HAP-1 (cell line): ENCODE measurements around the gene RAB3A.

Source experiments
- DNase-seq, 2 experiments: peaks; one replicate each; pipeline ENCODE4 v3.0.0-alpha.2; 2016 to 2020; ENCODE audit warnings: low spot score in 2 of 2
- H3K27me3 ChIP-seq: fragments of 250-450 bp; sonication (Bioruptor Pico); 2 replicates; pipeline ENCODE4 v1.5.1; 2020; ENCODE audit warnings: low read depth, mild to moderate bottlenecking, moderate library complexity
- H3K36me3 ChIP-seq: fragments of 250-450 bp; sonication (Bioruptor Pico); replicated peaks from 2 replicates; pipeline ENCODE4 v1.5.1; 2020; ENCODE audit warnings: mild to moderate bottlenecking
- H3K4me1 ChIP-seq: fragments of 250-450 bp; sonication (Bioruptor Pico); 2 replicates; pipeline ENCODE4 v1.5.1; 2020; ENCODE audit warnings: mild to moderate bottlenecking
- H3K4me3 ChIP-seq: fragments of 250-450 bp; sonication (Bioruptor Pico); 2 replicates; pipeline ENCODE4 v1.5.1; 2020; ENCODE audit warnings: mild to moderate bottlenecking, moderate library complexity
- H3K9me3 ChIP-seq: fragments of 250-450 bp; sonication (Bioruptor Pico); 2 replicates; pipeline ENCODE4 v1.5.1; 2020; ENCODE audit warnings: mild to moderate bottlenecking, moderate library complexity
- in situ Hi-C: fragments of 300-500 bp; cut with MboI; formaldehyde crosslinking; loops from 3 replicates; pipeline ENCODE4 v1.14.3; 2020; ENCODE audit warnings: low sequenced_read_pairs, inconsistent platforms, mixed read lengths

RAB3A gene

DNA sequence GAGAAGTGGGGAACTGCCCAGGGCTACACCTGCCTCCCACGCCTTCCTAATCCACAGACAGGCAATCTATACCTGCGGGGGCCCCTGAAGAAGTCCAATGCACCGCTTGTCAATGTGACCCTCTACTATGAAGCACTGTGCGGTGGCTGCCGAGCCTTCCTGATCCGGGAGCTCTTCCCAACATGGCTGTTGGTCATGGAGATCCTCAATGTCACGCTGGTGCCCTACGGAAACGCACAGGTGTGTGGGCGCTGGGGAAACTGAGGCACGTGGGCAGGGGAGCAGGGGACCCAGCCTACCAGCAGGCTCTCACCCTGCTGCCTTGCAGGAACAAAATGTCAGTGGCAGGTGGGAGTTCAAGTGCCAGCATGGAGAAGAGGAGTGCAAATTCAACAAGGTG lies 28.9 kb downstream of the RAB3A start:
- no peaks in the 10 kb centered on the region for H3K27me3 ChIP-seq
- no peak for DNase-seq
- H3K4me3 ChIP-seq = peak overlapping the region; percentile 57
- peaks cover 21% of the 10 kb centered on the region for H3K36me3 ChIP-seq
- H3K9me3 ChIP-seq = no peaks in the 10 kb centered on the region
- in situ Hi-C loops = no loop called here
- H3K4me1 ChIP-seq = peaks cover 9% of the 10 kb centered on the region

DNA sequence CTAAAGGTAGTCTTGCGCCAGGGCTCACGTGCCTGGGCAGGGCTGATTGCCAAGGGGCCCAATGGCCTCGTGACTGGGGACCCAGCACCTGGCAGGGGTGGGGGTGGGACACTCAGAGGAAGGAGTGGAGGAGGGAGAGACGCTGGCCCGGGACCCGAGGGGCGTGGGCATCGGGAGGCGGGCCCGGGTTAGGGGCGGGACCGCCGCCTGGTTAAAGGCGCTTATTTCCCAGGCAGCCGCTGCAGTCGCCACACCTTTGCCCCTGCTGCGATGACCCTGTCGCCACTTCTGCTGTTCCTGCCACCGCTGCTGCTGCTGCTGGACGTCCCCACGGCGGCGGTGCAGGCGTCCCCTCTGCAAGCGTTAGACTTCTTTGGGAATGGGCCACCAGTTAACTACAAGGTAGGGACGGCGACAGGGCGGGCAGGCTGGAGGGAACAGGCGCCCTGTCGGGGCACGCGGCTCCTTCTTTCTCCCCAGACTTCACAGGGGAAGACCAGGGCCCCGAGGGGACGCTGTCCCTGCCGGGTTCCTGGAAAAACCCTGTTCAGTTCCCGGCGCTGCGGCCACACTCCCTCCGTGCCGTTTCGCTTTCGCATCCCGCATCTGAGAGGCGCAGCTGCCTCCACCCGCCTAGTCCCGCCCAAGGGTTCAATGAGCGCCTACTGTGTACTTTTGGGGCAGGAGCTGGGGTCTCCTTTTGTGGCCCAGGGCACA lies 30.1 kb downstream of the RAB3A start, which contains the start of gene IFI30:
IFI30 (plus strand) TSS at position 242 of the 717 bp plus-strand sequence; CDS start at position 271, 29 bp downstream.
- in situ Hi-C loops = no loop called here
- Histone ChIP-seq H3K4me1 (peaks cover 9% of the 10 kb centered on the region), H3K9me3 (no peaks in the 10 kb centered on the region), H3K36me3 (peaks cover 19% of the 10 kb centered on the region), H3K27me3 (no peaks in the 10 kb centered on the region), H3K4me3 (peak within 1 kb of the TSS; percentile 57)
- DNase-seq = peak; percentile 71 to 88

DNA sequence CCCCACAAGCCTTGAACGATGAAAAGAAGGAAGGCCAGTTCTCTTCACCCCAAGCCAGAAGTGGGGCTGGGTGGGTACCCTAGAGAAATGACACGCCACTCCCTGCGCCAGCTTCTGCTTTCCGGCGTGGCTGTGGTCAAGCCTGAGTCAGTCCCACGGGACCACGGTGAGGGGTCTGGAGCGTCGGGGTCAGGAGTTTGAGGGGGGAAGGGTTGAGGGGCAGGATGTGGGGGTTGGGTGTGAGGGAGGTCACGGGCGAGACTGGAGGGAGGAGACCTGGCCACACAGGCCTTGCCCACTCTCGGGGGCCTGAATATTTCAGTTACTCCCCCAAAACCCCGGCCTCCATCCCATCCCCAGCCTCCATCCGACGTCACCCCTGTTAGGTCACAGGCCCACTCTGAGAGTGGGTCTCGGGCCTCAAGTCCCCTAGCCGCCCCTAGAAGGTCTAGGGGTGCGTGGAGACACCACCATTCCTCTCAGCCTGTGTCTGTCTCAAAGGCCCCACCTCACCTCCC lies 30.7 kb downstream of the RAB3A start:
- H3K27me3 ChIP-seq = no peaks in the 10 kb centered on the region
- H3K9me3 ChIP-seq = no peaks in the 10 kb centered on the region
- no peak overlapping the region; the same call in 1 of the 2 replicates for H3K4me3 ChIP-seq
- peaks cover 9% of the 10 kb centered on the region for H3K4me1 ChIP-seq
- DNase-seq = no peak
- in situ Hi-C loops = no loop called here
- peaks cover 23% of the 10 kb centered on the region for H3K36me3 ChIP-seq

DNA sequence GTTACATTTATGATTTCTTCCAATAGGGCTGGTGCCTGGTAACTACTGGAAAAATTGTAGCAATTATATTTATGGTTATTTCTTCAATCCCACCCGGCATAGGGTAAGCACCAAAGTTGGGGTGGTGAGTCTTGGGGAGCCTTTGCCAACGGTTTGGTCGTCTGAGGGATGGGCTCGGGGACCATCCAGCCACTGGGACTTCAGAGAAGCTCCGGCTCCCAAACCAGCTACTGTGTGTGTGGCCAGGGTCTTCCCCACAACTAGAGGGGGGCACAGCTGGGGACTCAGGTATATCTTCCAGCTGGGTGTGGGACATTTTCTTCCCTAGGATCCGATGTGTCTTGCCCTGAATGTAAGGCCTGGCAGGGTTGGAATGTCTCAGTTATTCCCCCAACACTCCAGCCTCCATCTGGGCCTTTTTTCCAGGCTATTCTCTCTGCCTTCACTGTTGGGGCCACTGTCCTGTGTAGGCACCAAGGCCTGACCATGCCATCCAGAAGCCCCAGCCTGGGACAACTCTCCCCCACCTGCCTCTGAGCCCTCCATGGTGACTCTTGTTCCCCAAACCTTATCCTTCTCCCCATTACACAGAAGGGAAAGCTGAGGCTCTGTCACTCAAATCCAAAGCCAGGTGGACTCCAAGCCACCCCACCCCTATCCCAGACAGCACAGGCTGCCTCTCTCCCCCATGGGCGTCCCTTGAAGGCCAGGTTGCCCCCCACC lies 31.4 kb downstream of the RAB3A start:
- DNase-seq = no peak
- in situ Hi-C loops = no loop called here
- no peak overlapping the region for H3K4me3 ChIP-seq
- H3K4me1 ChIP-seq = peaks cover 9% of the 10 kb centered on the region
- H3K9me3 ChIP-seq = no peaks in the 10 kb centered on the region
- peaks cover 28% of the 10 kb centered on the region for H3K36me3 ChIP-seq
- H3K27me3 ChIP-seq = no peaks in the 10 kb centered on the region

DNA sequence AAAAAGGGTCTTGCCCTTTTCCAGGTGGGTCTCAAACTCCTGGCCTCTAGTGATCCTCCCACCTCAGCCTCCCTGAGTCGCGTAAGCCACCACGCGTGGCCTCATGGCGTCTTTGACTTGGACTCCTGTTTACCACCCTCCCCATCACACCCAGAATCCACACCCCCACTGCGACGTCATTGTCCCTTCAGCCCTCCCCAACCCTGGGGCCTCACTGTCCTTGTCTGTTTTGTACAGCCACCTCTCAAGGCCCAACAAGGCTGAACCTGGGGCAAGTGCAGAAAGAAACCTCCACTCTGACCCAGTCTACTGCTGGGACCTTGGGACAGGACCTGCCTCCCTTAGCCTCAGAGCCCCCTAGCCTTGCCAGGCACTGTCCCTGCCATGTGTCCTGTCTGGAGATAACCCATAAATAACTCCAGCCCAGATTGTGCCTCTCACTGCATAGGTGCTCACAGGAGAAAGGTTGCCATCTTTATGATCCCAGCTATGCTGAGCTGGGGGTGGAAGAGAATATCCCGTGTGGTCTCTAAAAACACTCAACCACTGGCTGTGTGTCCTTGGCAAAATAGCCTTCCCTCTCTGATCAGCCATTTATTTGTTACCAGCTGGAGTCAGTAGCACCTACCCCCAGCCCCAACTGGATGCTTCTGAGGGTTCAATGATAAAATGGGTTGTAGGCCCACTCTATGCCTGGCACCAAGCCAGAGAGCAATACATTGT lies 32.1 kb downstream of the RAB3A start:
- H3K36me3 ChIP-seq = peaks cover 29% of the 10 kb centered on the region
- H3K4me1 ChIP-seq = peaks cover 9% of the 10 kb centered on the region
- in situ Hi-C loops = no loop called here
- no peaks in the 10 kb centered on the region for H3K9me3 ChIP-seq
- no peaks in the 10 kb centered on the region for H3K27me3 ChIP-seq
- no peak overlapping the region for H3K4me3 ChIP-seq
- DNase-seq = no peak

DNA sequence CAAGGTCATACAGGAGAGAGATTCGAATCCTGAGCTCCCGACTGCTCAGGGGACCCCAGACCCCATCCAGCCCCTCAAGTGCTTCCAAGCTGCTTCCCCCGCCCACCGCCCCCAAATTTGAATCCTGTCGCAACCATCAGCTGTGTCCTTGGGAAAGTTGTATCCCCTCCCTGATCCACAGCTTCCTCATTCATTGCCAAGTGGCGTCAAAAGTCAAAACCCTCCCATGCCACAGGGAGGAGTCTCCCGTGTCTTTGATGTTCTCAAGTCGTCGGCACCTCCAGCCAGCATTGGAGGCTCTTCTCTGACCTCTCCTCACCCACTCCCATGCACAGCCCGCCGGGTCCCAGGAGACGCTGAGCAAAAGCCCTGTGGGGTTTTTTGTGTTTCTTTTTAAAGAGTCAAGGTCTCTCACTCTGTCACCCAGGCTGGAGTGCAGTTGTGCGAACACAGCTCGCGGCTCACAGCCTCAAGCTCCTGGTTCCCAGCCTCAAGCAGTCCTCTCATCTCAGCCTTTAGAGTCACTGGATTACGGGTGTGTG lies 33.1 kb downstream of the RAB3A start:
- Histone ChIP-seq H3K4me1 (peaks cover 9% of the 10 kb centered on the region), H3K27me3 (no peaks in the 10 kb centered on the region), H3K4me3 (no peak overlapping the region), H3K9me3 (no peaks in the 10 kb centered on the region), H3K36me3 (peaks cover 28% of the 10 kb centered on the region)
- in situ Hi-C loops = no loop called here
- DNase-seq = no peak

DNA sequence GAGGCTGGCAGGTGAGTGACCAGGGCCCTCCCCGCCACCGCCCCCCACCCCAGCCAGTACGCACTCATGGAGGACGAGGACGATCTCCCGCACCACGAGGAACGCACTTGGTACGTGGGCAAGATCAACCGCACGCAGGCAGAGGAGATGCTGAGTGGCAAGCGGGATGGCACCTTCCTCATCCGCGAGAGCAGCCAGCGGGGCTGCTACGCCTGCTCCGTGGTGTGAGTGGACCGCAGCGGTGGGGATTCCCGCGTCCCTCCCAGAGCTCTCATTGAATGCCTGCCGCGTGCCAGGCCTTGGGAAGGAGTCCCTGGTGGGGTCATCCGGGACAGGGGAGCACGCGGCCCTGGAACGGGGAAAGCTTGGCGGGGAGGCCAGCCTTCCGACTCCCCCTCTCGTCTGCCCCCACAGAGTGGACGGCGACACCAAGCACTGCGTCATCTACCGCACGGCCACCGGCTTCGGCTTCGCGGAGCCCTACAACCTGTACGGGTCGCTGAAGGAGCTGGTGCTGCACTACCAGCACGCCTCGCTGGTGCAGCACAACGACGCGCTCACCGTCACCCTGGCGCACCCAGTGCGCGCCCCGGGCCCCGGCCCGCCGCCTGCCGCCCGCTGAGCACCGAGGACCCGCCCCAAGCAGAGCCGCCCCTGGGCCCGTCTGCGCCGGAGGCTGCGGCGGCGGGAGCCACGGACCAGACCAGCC lies 35.0 kb downstream of the RAB3A start:
- in situ Hi-C loops = no loop called here
- no peak for DNase-seq
- no peaks in the 10 kb centered on the region for H3K27me3 ChIP-seq
- H3K9me3 ChIP-seq = no peaks in the 10 kb centered on the region
- peaks cover 32% of the 10 kb centered on the region for H3K36me3 ChIP-seq
- peaks cover 3% of the 10 kb centered on the region for H3K4me1 ChIP-seq
- no peak overlapping the region for H3K4me3 ChIP-seq

DNA sequence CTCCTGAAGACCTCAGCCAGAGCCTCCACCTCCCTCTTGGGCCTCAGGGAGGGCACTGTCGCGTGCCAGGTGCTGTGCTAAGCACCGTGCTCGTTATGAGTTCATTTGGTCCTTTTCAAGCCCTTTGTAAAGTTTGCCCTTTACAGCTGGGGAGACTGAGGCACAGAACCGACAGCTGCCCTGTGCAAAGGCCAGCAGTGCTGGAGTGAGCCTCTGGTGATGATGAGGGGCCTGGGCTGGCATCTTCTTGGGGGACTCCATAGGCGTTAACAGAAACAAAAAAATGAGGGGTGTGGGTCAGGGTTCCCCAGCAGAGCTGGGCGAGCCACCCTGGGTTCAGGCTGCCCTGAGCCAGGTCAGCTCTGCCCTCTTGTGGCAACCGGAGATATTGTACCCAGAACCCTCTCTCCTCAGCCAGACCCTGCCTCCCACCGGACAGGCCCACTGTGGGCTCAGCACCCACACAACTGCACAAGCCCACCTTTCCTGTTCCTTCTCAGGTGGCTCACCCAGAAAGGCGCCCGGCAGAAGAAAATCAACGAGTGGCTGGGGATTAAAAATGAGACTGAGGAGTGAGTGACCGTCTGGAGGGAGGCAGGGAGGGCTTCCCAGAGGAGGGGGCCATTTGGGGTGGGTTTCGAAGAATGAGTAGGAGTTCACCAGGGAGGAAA lies 35.7 kb downstream of the RAB3A start:
- DNase-seq = peak; percentile 42 to 74
- in situ Hi-C loops = no loop called here

DNA sequence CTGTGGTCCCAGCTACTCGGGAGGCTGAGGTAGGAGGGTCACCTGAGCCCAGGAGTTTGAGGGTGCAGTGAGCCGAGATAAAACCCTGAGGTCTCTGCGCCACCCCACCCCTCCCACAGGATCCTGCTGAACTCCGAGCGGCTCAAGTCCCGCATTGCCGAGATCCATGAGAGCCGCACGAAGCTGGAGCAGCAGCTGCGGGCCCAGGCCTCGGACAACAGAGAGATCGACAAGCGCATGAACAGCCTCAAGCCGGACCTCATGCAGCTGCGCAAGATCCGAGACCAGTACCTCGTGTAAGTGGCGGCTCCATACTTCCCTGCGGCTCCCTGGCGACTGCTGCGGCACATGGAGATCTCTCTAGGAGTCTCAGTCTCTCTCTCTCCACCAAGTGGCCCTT lies 36.8 kb downstream of the RAB3A start:
- Histone ChIP-seq H3K4me3 (no peak overlapping the region), H3K9me3 (no peaks in the 10 kb centered on the region), H3K27me3 (no peaks in the 10 kb centered on the region), H3K4me1 (no peaks in the 10 kb centered on the region), H3K36me3 (peaks cover 50% of the 10 kb centered on the region)
- no peak for DNase-seq
- in situ Hi-C loops = no loop called here

More for the DNA sequence above, 35.7 kb downstream of the RAB3A start:
- H3K4me1 ChIP-seq = no peaks in the 10 kb centered on the region
- no peak overlapping the region for H3K4me3 ChIP-seq
- no peaks in the 10 kb centered on the region for H3K27me3 ChIP-seq
- H3K9me3 ChIP-seq = no peaks in the 10 kb centered on the region
- H3K36me3 ChIP-seq = peaks cover 39% of the 10 kb centered on the region

DNA sequence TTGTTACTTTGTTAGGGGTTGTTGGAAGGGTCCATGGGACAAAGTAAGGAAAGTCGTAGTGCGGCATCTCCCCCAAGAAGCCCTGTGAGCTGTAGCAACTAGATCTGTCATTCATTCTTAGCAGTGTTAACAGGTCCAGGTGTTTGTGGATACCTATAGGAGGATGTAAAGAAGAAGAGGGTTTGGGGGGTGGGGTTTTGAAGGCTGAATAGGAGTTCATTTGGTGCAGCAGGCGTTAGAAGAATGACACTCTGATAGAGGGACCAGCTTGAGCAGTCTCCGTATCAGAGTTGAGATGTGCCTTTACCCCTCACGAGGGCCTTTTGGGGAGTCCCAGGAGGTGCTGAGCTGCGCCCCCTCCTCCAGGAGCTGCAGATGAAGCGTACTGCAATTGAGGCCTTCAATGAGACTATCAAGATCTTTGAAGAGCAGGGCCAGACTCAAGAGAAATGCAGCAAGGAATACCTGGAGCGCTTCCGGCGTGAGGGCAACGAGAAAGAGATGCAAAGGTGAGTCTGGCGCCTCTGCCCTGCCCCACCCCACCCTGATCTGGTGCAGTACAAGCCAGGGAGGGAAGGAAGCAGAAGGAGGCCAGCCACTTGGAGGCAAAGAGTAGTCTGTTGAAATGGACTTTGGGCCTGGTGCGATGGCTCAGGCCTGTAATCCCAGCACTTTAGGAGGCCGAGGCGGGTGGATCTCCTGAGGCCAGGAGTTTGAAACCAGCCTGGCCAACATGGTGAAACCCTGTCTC lies 37.9 kb downstream of the RAB3A start:
- peaks cover 55% of the 10 kb centered on the region for H3K36me3 ChIP-seq

DNA sequence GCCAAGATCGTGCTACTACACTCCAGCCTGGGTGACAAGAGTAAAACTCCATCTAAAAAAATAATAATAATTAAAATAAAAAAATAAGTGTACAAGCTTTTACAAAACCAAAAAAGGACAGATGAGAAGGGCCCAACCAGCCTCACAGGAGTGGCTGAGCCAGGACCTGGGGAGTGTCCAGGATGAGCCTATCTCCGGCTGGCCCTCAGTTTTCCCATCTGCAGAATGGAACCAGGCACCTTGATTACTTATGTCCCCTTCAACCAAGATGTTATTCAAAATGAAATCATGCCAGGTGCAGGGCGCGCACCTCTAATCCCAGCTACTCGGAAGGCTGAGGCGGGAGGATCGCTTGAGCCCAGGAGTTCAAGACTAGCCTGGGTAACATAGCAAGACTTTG lies 39.8 kb downstream of the RAB3A start:
- in situ Hi-C loops = no loop called here
- H3K4me1 ChIP-seq = peaks cover 11% of the 10 kb centered on the region

More for the DNA sequence above, 37.9 kb downstream of the RAB3A start:
- Histone ChIP-seq H3K4me1 (peaks cover 3% of the 10 kb centered on the region), H3K27me3 (no peaks in the 10 kb centered on the region), H3K4me3 (no peak overlapping the region), H3K9me3 (no peaks in the 10 kb centered on the region)
- no peak for DNase-seq
- in situ Hi-C loops = no loop called here

DNA sequence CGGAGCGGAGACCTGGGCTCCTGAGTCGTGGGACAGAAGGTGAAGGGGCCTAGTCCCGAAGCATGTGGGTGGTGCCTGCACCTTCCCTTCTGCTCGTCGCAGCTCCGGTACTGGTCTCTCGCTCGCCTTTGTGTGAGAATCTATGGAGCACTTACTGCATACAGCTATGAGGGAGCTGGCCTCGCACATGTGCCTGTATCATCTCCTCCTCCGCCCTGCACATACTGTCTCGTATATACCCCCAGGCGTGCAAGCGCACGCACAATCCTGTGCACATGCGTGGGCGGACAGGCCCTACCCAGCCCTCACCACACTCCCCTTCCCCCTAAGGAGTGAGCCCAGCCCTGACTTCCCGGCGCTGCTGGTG lies 42.2 kb downstream of the RAB3A start:
- no peak for DNase-seq
- peaks cover 20% of the 10 kb centered on the region for H3K4me1 ChIP-seq
- H3K36me3 ChIP-seq = peaks cover 49% of the 10 kb centered on the region
- no peaks in the 10 kb centered on the region for H3K27me3 ChIP-seq
- H3K4me3 ChIP-seq = no peak overlapping the region
- no peaks in the 10 kb centered on the region for H3K9me3 ChIP-seq
- in situ Hi-C loops = no loop called here

More for the DNA sequence above, 39.8 kb downstream of the RAB3A start:
- DNase-seq = no peak
- H3K27me3 ChIP-seq = no peaks in the 10 kb centered on the region
- H3K36me3 ChIP-seq = peaks cover 62% of the 10 kb centered on the region
- H3K9me3 ChIP-seq = no peaks in the 10 kb centered on the region
- no peak overlapping the region for H3K4me3 ChIP-seq
